GM12878 (cell line): Measurements from ENCODE around the gene MCM3AP. TPM values are rescaled to one million over a fixed set of nuclear protein-coding genes. Genes with fewer than 3 reads are reported as not detected.
A peak's percentile ranks its signal among the peaks of the same experiment; 100 is the strongest.

Experiments
- CHD4 ChIP-seq: fragments of 200-600 bp; sonication (generic); IDR thresholded peaks from 2 replicates; pipeline ENCODE4 v1.6.1; 2016; ENCODE audit warnings: mild to moderate bottlenecking
- EP300 ChIP-seq, 2 experiments: fragments of 150-350 bp in 1 of 2; IDR thresholded peaks; 2 replicates each; pipeline ENCODE4 v1.6.1; 2011 to 2012; ENCODE audit warnings: low read depth in 2 of 2, low read length in 2 of 2, borderline replicate concordance in 1 of 2, improper control_type of control experiment in 1 of 2, inconsistent platforms in 1 of 2; ENCODE audit not compliant: control insufficient read depth in 1 of 2
- EZH2 ChIP-seq: IDR thresholded peaks from 2 replicates; pipeline ENCODE4 v1.6.1; 2012; ENCODE audit warnings: low read depth, mild to moderate bottlenecking, control low read depth, inconsistent platforms, low read length, borderline replicate concordance; ENCODE audit not compliant: control insufficient read depth
- HSF1 ChIP-seq: fragments of 150-350 bp; IDR thresholded peaks from 2 replicates; pipeline ENCODE4 v1.6.1; 2014; ENCODE audit warnings: mild to moderate bottlenecking, low read depth, low read length
- IRF5 ChIP-seq: fragments of 450-650 bp; IDR thresholded peaks from 2 replicates; pipeline ENCODE4 v1.6.1; 2017; ENCODE audit warnings: borderline replicate concordance
- MLLT1 ChIP-seq: fragments of 450-650 bp; IDR thresholded peaks from 2 replicates; pipeline ENCODE4 v1.6.1; 2016; ENCODE audit warnings: mild to moderate bottlenecking
- NR2F1 ChIP-seq: fragments of 450-650 bp; conservative IDR thresholded peaks from 2 replicates; pipeline ENCODE4 v1.6.1; 2017; ENCODE audit warnings: mild to moderate bottlenecking
- POLR2AphosphoS5 ChIP-seq: IDR thresholded peaks from 2 replicates; pipeline ENCODE4 v1.6.1; 2011; ENCODE audit warnings: mild to moderate bottlenecking, low read length, inconsistent platforms
- RAD51 ChIP-seq: fragments of 450-650 bp; IDR thresholded peaks from 2 replicates; pipeline ENCODE4 v1.6.1; 2016; ENCODE audit warnings: moderate library complexity, mild to moderate bottlenecking, inconsistent platforms
- RELB ChIP-seq: fragments of 450-650 bp; IDR thresholded peaks from 2 replicates; pipeline ENCODE4 v1.6.1; 2017; ENCODE audit warnings: low read depth, mild to moderate bottlenecking, moderate library complexity
- SREBF2 ChIP-seq: IDR thresholded peaks from 2 replicates; pipeline ENCODE4 v1.6.1; 2012; ENCODE audit warnings: mild to moderate bottlenecking, low read length
- SUPT20H ChIP-seq: IDR thresholded peaks from 2 replicates; pipeline ENCODE4 v1.6.1; 2011; ENCODE audit warnings: low read depth, mild to moderate bottlenecking, low read length, moderate library complexity, borderline replicate concordance; ENCODE audit not compliant: control insufficient read depth
- WRNIP1 ChIP-seq: IDR thresholded peaks from 2 replicates; pipeline ENCODE4 v1.6.1; 2011; ENCODE audit warnings: low read depth, low read length, improper control_type of control experiment, borderline replicate concordance
- ZBTB33 ChIP-seq: fragments of 450-650 bp; IDR thresholded peaks from 2 replicates; pipeline ENCODE4 v1.6.1; 2017; ENCODE audit warnings: mild to moderate bottlenecking
- ZNF687 ChIP-seq: fragments of 450-650 bp; IDR thresholded peaks from 2 replicates; pipeline ENCODE4 v1.6.1; 2017; ENCODE audit warnings: mild to moderate bottlenecking, moderate library complexity
- polyA plus RNA-seq, 11 experiments: library from polyadenylated mRNA; depleted of rRNA in 4 of 11; unstranded in 6 of 11; stranded (reverse) in 5 of 11; fragments of >200 nt; fragmentation: Nextera tagmentation in 4 of 11; fragmentation: Illumina TruSeq in 1 of 11; extraction: Ambion mirVana in 4 of 11; extraction: Trizol in 1 of 11; gene quantifications; 1 replicate in 1 of 11; 2 replicates in 10 of 11; pipeline versions ENCODE4 v1.2.1 to v1.2.3, GENCODE V29; 2011 to 2016; ENCODE audit warnings: inconsistent platforms in 2 of 11, missing spikeins in 2 of 11, low read depth in 1 of 11
- total RNA-seq, 4 experiments: library from RNA; depleted of rRNA in 3 of 4; stranded (reverse); fragments of >200 nt in 3 of 4; fragmentation: Illumina TruSeq in 1 of 4; extraction: Trizol in 1 of 4; gene quantifications; 2 replicates each; pipeline versions ENCODE4 v1.2.1 to v1.2.3, GENCODE V29; 2013 to 2021

Gene MCM3AP
- total and polyA plus RNA-seq, 10 of the 15 experiments (the other 5 are each of a cell fraction or from before 2014, with no cell fraction given): 6.1 to 95.7 (median 47.0) TPM

- peak; percentile 59; the same call in 1 of the 2 replicates for TF ChIP-seq RELB
- TF ChIP-seq EZH2: no peak
- TF ChIP-seq CHD4: no peak
- no peak for TF ChIP-seq WRNIP1
- TF ChIP-seq IRF5: no peak
- no peak for TF ChIP-seq MLLT1
- TF ChIP-seq SREBF2: 0 out of 2 replicates have a peak, but pooled peaks have one; percentile 42
- peak; percentile 69 for TF ChIP-seq ZNF687
- no peak for TF ChIP-seq ZBTB33
- no peak for TF ChIP-seq RAD51
- peak; percentile 77 for TF ChIP-seq NR2F1
- TF ChIP-seq POLR2AphosphoS5: peak; percentile 88
- no peak for TF ChIP-seq HSF1
- TF ChIP-seq SUPT20H: no peak
- TF ChIP-seq EP300 (IDR thresholded peaks at IDR 0.05; ENCODE audit: borderline replicate concordance in 1 of 2, control insufficient read depth in 1 of 2, low read depth in 2 of 2, low read length in 2 of 2): no peak
Measured at GRCh38 chr21:46285761-46286647, 593 bp upstream of the MCM3AP start, which contains the start of gene YBEY (continued).
